ENCODE data around the gene POLDIP3. TPM values are rescaled to one million over a fixed set of nuclear protein-coding genes. Genes with fewer than 3 reads are reported as not detected.
A peak's percentile ranks its signal among the peaks of the same experiment; 100 is the strongest.

Gene POLDIP3
- total RNA-seq, 1 donor from 2014 or later, result 35.2 TPM

GRCh38 chr22:42596863-42597530 lies 17.7 kb downstream of the POLDIP3 start:
- TF ChIP-seq CTCF (IDR thresholded peaks at IDR 0.05; ENCODE audit: borderline replicate concordance), result no peak
- Histone ChIP-seq H3K27me3 (ENCODE audit: low read depth) (no peaks in the 10 kb centered on the region), H3K4me1 (peaks cover 41% of the 10 kb centered on the region), H3K27ac (replicated peaks) (peak overlapping the region; percentile 74), H3K9me3 (replicated peaks) (no peaks in the 10 kb centered on the region), H3K36me3 (peaks cover 99% of the 10 kb centered on the region), H3K4me3 (no peak overlapping the region)
- DNase-seq, result no peak
- intact Hi-C loops (cut with micrococcal nuclease), result no loop called here

GRCh38 chr22:42596336-42596735 lies 18.3 kb downstream of the POLDIP3 start:
- Histone ChIP-seq H3K36me3 (peaks cover 99% of the 10 kb centered on the region), H3K9me3 (replicated peaks) (no peaks in the 10 kb centered on the region), H3K27ac (replicated peaks) (peak overlapping the region; percentile 74), H3K4me3 (no peak overlapping the region), H3K27me3 (ENCODE audit: low read depth) (no peaks in the 10 kb centered on the region), H3K4me1 (peaks cover 41% of the 10 kb centered on the region)
- peak; percentile 51 for DNase-seq
- TF ChIP-seq CTCF (IDR thresholded peaks at IDR 0.05; ENCODE audit: borderline replicate concordance), result no peak
- intact Hi-C loops (cut with micrococcal nuclease), result no loop called here

GRCh38 chr22:42595434-42595833 lies 19.2 kb downstream of the POLDIP3 start:
- Histone ChIP-seq H3K36me3 (peaks cover 99% of the 10 kb centered on the region), H3K27me3 (ENCODE audit: low read depth) (no peaks in the 10 kb centered on the region), H3K4me1 (peaks cover 41% of the 10 kb centered on the region), H3K4me3 (no peak overlapping the region), H3K27ac (replicated peaks) (peak overlapping the region; percentile 74), H3K9me3 (replicated peaks) (no peaks in the 10 kb centered on the region)
- TF ChIP-seq CTCF (IDR thresholded peaks at IDR 0.05; ENCODE audit: borderline replicate concordance), result no peak
- intact Hi-C loops (cut with micrococcal nuclease), result no loop called here
- no peak for DNase-seq

DNA sequence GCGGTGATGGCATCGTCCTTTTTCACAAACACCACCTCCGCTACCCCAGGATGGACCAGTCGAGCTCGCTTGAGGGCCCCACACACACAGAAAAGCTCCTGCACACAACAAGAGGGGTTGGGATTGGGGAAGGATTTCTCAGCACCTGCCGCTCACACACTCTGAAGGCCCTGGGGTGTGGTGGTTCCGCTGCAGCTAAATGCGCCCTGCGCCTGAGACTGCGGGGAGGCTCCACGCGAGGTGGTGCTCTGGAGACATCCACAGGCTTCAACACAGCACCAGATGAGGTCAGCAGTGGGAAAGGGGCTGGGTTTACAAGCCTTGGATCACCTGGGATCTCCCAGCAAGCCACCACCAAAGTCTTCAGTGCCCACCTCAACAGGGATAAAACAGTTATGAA lies 22.7 kb downstream of the POLDIP3 start:
- Histone ChIP-seq H3K9me3 (replicated peaks) (no peaks in the 10 kb centered on the region), H3K4me3 (no peak overlapping the region), H3K27ac (replicated peaks) (no peak overlapping the region), H3K27me3 (ENCODE audit: low read depth) (no peaks in the 10 kb centered on the region), H3K36me3 (peaks cover 93% of the 10 kb centered on the region), H3K4me1 (peaks cover 28% of the 10 kb centered on the region)
- intact Hi-C loops (cut with micrococcal nuclease), result no loop called here
- TF ChIP-seq CTCF (IDR thresholded peaks at IDR 0.05; ENCODE audit: borderline replicate concordance), result no peak
- no peak for DNase-seq

DNA sequence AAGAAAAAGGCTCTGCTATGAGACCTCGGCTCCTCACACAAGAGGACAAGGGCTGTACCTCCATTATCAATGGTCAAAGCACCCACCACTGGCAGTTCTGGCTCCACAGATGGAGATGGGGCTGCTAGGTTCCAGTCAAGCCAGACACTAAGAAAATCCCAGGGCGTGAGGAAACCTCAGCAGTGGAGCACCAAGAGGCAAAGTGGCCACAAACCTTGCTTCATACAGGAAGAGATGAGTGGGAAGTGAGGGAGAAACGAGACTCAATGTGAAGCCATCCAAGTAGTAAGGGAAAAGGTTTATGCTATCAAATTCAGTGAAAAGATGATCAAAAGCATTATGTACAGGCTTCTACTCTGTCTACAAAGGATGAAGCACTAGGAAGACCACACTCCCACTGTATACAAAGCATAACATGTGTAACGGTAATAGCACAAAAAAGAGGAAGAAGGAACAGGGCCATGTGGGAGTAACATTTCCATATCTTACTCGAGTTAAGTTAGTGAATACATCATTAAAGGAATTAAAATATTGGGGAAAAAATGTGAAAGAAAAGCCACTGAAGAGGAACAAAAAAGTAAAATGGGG lies 27.0 kb downstream of the POLDIP3 start:
- no peaks in the 10 kb centered on the region for H3K9me3 ChIP-seq (replicated peaks)
- no peak for DNase-seq
- H3K4me1 ChIP-seq, result peaks cover 27% of the 10 kb centered on the region
- intact Hi-C loops (cut with micrococcal nuclease), result no loop called here
- peaks cover 94% of the 10 kb centered on the region for H3K36me3 ChIP-seq
- no peak overlapping the region for H3K27ac ChIP-seq (replicated peaks)
- H3K4me3 ChIP-seq, result no peak overlapping the region
- no peak for TF ChIP-seq CTCF (IDR thresholded peaks at IDR 0.05; ENCODE audit: borderline replicate concordance)
- no peaks in the 10 kb centered on the region for H3K27me3 ChIP-seq (ENCODE audit: low read depth)

Measured in left ventricle myocardium inferior (tissue), 1 donor.